ENCODE data around the gene SLC25A6. TPM values are rescaled to one million over a fixed set of nuclear protein-coding genes. Genes with fewer than 3 reads are reported as not detected.
"Not testable (repeated sequence)": the region's sequence is repeated elsewhere in the genome, so short reads cannot be mapped to it uniquely, and the experiment has no call there.

Gene SLC25A6
- polyA plus RNA-seq, 3 donors: 442 to 769 (median 449) TPM

DNA sequence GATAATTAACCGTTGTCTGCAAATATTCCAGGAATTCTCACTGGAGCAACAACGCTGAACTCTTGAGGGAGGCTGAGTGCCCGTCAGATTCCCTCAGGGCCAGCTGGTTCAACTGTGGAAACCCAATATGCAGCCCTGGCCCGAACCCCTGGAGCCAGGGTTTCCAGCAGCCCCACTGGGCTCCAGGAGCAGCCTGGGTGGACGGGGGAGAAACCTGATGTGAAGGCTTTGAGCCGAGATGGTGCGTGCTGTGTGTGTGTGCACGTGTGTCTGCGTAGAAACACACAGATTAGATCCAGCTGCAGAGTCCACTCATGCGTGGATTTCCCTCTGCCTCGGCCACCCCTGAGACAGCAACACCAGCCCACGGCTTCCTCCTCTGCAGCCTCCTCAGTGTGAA lies 19.4 kb upstream of the SLC25A6 start:
- Histone ChIP-seq H4K20me1 (ENCODE audit: insufficient read depth, low read length) (peaks cover 4% of the 10 kb centered on the region), H3K79me2 (ENCODE audit: insufficient read depth, low read length) (no peaks in the 10 kb centered on the region), H3K27ac (ENCODE audit: low read depth in 1 of 2, low read length in 2 of 2) (no peak overlapping the region), H3K4me3 (replicated peaks in 1 of 3; ENCODE audit: low read depth in 2 of 3, low read length in 3 of 3) (no peak overlapping the region), H3K9ac (ENCODE audit: insufficient read depth, low read length, poor library complexity, severe bottlenecking) (no peak overlapping the region), H2AFZ (ENCODE audit: insufficient read depth, low read depth, low read length, poor library complexity, severe bottlenecking) (no peak overlapping the region), H3K36me3 (replicated peaks in 1 of 2; ENCODE audit: control insufficient read depth in 1 of 2, insufficient read depth in 2 of 2, low read length in 2 of 2) (peaks cover 61 to 70% of the 10 kb centered on the region in 2 donors), H3K4me1 (ENCODE audit: control insufficient read depth in 1 of 2, insufficient read depth in 2 of 2, low read length in 2 of 2) (no peaks in the 10 kb centered on the region), H3K9me3 (replicated peaks in 1 of 2; ENCODE audit: control insufficient read depth in 1 of 2, insufficient read depth in 1 of 2, low read length in 2 of 2) (no peaks in the 10 kb centered on the region), H3K27me3 (ENCODE audit: control insufficient read depth in 2 of 2, insufficient read depth in 2 of 2, low read length in 2 of 2) (no peaks in the 10 kb centered on the region), H3K4me2 (replicated peaks; ENCODE audit: extremely low read depth, low read length, poor library complexity, severe bottlenecking) (no peak overlapping the region)
- no peak overlapping the region for H3K4me3 Mint-ChIP-seq
- peaks cover 0 to 3% (median 0%) of the 10 kb centered on the region in 7 donors for H3K9me3 Mint-ChIP-seq
- TF ChIP-seq, protein P1, sequence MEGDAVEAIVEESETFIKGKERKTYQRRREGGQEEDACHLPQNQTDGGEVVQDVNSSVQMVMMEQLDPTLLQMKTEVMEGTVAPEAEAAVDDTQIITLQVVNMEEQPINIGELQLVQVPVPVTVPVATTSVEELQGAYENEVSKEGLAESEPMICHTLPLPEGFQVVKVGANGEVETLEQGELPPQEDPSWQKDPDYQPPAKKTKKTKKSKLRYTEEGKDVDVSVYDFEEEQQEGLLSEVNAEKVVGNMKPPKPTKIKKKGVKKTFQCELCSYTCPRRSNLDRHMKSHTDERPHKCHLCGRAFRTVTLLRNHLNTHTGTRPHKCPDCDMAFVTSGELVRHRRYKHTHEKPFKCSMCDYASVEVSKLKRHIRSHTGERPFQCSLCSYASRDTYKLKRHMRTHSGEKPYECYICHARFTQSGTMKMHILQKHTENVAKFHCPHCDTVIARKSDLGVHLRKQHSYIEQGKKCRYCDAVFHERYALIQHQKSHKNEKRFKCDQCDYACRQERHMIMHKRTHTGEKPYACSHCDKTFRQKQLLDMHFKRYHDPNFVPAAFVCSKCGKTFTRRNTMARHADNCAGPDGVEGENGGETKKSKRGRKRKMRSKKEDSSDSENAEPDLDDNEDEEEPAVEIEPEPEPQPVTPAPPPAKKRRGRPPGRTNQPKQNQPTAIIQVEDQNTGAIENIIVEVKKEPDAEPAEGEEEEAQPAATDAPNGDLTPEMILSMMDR (IDR thresholded peaks at IDR 0.05): no peak
- intact Hi-C loops (cut with micrococcal nuclease): no loop called here
- no peaks in the 10 kb centered on the region for H3K4me1 Mint-ChIP-seq
- DNase-seq: no peak
- H3K36me3 Mint-ChIP-seq: peaks cover 32 to 44% of the 10 kb centered on the region in 2 donors
- no peaks in the 10 kb centered on the region for H3K27me3 Mint-ChIP-seq (ENCODE audit: low read depth in 3 of 3)
- 88% methylated on average over 9 of the region's 12 CpGs for WGBS (ENCODE audit: insufficient coverage)
- H3K27ac Mint-ChIP-seq: peak overlapping the region in 1 of 7 donors; percentile 28

DNA sequence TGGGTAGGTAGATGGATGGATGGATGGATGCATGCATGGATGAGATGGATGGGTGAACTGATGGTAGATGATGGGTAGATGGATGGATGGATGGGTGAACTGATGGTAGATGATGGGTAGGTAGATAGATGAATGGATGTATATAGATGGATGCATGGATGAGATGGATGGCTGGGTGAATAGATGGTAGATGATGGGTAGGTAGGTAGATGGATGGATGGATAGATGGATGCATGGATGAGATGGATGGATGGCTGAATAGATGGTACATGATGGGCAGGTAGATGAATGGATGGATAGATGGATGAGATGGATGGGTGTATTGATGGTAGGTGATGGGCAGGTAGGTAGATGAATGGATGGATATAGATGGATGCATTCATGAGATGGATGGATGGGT lies 15.1 kb upstream of the SLC25A6 start:
- Histone ChIP-seq H3K36me3 (replicated peaks in 1 of 2; ENCODE audit: control insufficient read depth in 1 of 2, insufficient read depth in 2 of 2, low read length in 2 of 2) (peaks cover 65 to 79% of the 10 kb centered on the region in 2 donors), H3K27ac (ENCODE audit: low read depth in 1 of 2, low read length in 2 of 2) (no peak overlapping the region), H3K4me1 (ENCODE audit: control insufficient read depth in 1 of 2, insufficient read depth in 2 of 2, low read length in 2 of 2) (no peaks in the 10 kb centered on the region), H3K4me2 (replicated peaks; ENCODE audit: extremely low read depth, low read length, poor library complexity, severe bottlenecking) (no peak overlapping the region), H3K9me3 (replicated peaks in 1 of 2; ENCODE audit: control insufficient read depth in 1 of 2, insufficient read depth in 1 of 2, low read length in 2 of 2) (peaks cover 0 to 5% of the 10 kb centered on the region in 2 donors), H4K20me1 (ENCODE audit: insufficient read depth, low read length) (peaks cover 4% of the 10 kb centered on the region), H3K4me3 (replicated peaks in 1 of 3; ENCODE audit: low read depth in 2 of 3, low read length in 3 of 3) (no peak overlapping the region), H2AFZ (ENCODE audit: insufficient read depth, low read depth, low read length, poor library complexity, severe bottlenecking) (no peak overlapping the region), H3K9ac (ENCODE audit: insufficient read depth, low read length, poor library complexity, severe bottlenecking) (no peak overlapping the region), H3K79me2 (ENCODE audit: insufficient read depth, low read length) (peaks cover 3% of the 10 kb centered on the region), H3K27me3 (ENCODE audit: control insufficient read depth in 2 of 2, insufficient read depth in 2 of 2, low read length in 2 of 2) (no peaks in the 10 kb centered on the region)
- Mint-ChIP-seq H3K36me3 (peaks cover 11 to 19% of the 10 kb centered on the region in 2 donors), H3K4me3 (no peak overlapping the region), H3K27ac (no peak overlapping the region), H3K4me1 (no peaks in the 10 kb centered on the region), H3K27me3 (ENCODE audit: low read depth in 3 of 3) (no peaks in the 10 kb centered on the region), H3K9me3 (peaks cover 0 to 3% (median 0%) of the 10 kb centered on the region in 7 donors)
- no peak for DNase-seq
- TF ChIP-seq, protein P1 (IDR thresholded peaks at IDR 0.05): no peak
- intact Hi-C loops (cut with micrococcal nuclease): no loop called here

- intact Hi-C loops (cut with micrococcal nuclease); H4K20me1 ChIP-seq (ENCODE audit: insufficient read depth, low read length); H3K27ac ChIP-seq (ENCODE audit: low read depth in 1 of 2, low read length in 2 of 2); H3K4me3 Mint-ChIP-seq; H3K9ac ChIP-seq (ENCODE audit: insufficient read depth, low read length, poor library complexity, severe bottlenecking); DNase-seq; H3K4me1 Mint-ChIP-seq; H3K27ac Mint-ChIP-seq; H3K27me3 ChIP-seq (ENCODE audit: control insufficient read depth in 2 of 2, insufficient read depth in 2 of 2, low read length in 2 of 2); H3K9me3 ChIP-seq (replicated peaks in 1 of 2; ENCODE audit: control insufficient read depth in 1 of 2, insufficient read depth in 1 of 2, low read length in 2 of 2); H3K9me3 Mint-ChIP-seq; H3K4me3 ChIP-seq (replicated peaks in 1 of 3; ENCODE audit: low read depth in 2 of 3, low read length in 3 of 3); H3K79me2 ChIP-seq (ENCODE audit: insufficient read depth, low read length); H3K4me1 ChIP-seq (ENCODE audit: control insufficient read depth in 1 of 2, insufficient read depth in 2 of 2, low read length in 2 of 2); H2AFZ ChIP-seq (ENCODE audit: insufficient read depth, low read depth, low read length, poor library complexity, severe bottlenecking); H3K4me2 ChIP-seq (replicated peaks; ENCODE audit: extremely low read depth, low read length, poor library complexity, severe bottlenecking); H3K27me3 Mint-ChIP-seq (ENCODE audit: low read depth in 3 of 3): not testable (repeated sequence)
- peaks cover 55 to 79% of the 10 kb centered on the region in 2 donors for H3K36me3 ChIP-seq (replicated peaks in 1 of 2; ENCODE audit: control insufficient read depth in 1 of 2, insufficient read depth in 2 of 2, low read length in 2 of 2)
- H3K36me3 Mint-ChIP-seq: peaks cover 2 to 10% of the 10 kb centered on the region in 2 donors
- WGBS (ENCODE audit: insufficient coverage): 98% methylated on average over 2 of the region's 2 CpGs
Measured at GRCh38 chrX:1405769-1406168, 13.9 kb upstream of the SLC25A6 start.

Data from CD14-positive monocyte (primary cell).